ENCODE results near the gene PREX1. TPM values are rescaled to one million over a fixed set of nuclear protein-coding genes. Genes with fewer than 3 reads are reported as not detected.

Gene PREX1
- total RNA-seq, 1 donor from 2014 or later, result 78.2 TPM

DNA sequence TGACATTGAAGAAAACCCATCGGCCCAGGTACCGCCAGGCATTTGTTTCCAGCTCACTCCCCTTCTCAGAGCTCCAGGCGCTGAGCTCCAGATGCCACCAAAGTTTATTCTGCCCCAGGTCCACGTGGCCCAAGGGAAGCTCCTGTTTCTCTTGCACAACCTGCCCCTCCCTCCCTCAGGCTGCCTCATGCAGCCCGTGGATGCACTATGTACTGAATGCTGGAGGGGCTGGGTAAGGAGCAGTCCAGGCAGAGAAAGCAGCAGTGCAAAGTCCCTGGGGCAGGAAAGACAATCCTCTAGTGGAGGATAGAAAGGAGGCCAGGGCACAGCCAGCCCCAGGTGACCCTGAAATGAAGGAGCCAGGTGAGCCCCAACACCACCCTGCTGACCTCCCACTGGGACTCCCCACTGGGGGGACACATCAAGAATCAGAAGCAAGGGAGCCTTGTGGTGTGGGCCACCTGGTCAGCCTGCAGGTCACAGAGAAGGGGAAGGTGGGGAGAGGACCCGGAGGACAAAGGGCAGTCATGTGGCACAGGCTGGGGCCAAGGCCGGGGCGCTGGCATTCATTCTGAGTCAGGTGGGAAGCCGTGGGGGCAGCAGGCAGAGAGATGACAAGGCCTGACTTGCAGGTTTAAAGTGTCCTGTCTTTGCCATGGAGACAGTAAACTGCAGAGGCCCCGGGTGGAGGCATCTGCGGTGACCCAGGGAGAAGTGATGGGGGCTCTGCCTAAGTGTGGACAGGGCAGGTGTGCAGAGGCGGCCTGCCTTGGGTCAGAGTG is 230.1 kb downstream of the PREX1 start:
- intact Hi-C loops (cut with DNase I), result no loop called here
- Histone ChIP-seq H3K4me1 (no peaks in the 10 kb centered on the region), H3K9me3 (no peaks in the 10 kb centered on the region), H3K4me3 (no peak overlapping the region), H3K27me3 (ENCODE audit: low read depth) (no peaks in the 10 kb centered on the region), H3K27ac (no peak overlapping the region), H3K36me3 (no peaks in the 10 kb centered on the region)
- DNase-seq, result peak; percentile 27
- TF ChIP-seq, protein P1, sequence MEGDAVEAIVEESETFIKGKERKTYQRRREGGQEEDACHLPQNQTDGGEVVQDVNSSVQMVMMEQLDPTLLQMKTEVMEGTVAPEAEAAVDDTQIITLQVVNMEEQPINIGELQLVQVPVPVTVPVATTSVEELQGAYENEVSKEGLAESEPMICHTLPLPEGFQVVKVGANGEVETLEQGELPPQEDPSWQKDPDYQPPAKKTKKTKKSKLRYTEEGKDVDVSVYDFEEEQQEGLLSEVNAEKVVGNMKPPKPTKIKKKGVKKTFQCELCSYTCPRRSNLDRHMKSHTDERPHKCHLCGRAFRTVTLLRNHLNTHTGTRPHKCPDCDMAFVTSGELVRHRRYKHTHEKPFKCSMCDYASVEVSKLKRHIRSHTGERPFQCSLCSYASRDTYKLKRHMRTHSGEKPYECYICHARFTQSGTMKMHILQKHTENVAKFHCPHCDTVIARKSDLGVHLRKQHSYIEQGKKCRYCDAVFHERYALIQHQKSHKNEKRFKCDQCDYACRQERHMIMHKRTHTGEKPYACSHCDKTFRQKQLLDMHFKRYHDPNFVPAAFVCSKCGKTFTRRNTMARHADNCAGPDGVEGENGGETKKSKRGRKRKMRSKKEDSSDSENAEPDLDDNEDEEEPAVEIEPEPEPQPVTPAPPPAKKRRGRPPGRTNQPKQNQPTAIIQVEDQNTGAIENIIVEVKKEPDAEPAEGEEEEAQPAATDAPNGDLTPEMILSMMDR (IDR thresholded peaks at IDR 0.05), result no peak
- ATAC-seq, result no peak

DNA sequence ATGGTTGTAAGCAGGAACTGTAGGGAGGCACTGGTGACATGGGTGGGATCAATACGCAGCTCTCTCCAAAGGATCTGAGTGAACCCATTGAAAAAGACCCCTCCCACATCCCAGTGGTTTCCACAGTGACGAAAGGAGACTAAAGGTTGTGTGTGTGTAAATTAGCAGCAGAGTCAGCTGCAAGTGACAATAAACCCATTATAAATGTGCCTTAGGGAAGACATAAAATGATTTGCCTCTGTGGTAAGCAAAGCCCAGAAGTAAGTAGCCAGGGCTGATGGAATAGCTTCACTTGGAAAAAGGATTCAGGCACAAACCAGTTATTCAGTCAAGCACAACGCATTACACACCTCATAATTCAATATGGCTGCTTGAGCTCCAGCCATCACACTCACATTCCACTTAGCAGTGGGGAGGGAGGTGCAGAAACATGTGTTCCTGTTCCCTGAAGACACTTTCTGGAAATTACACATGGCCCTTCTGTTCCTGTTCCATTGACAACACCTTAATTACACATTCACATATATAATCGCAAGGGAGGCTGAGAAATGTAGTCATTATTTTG is 231.4 kb downstream of the PREX1 start:
- no peaks in the 10 kb centered on the region for H3K27me3 ChIP-seq (ENCODE audit: low read depth)
- no peak overlapping the region for H3K4me3 ChIP-seq
- H3K27ac ChIP-seq, result no peak overlapping the region
- intact Hi-C loops (cut with DNase I), result no loop called here
- TF ChIP-seq, protein P1 (IDR thresholded peaks at IDR 0.05), result no peak
- DNase-seq, result no peak
- no peaks in the 10 kb centered on the region for H3K36me3 ChIP-seq
- no peak for ATAC-seq
- H3K9me3 ChIP-seq, result no peaks in the 10 kb centered on the region
- H3K4me1 ChIP-seq, result no peaks in the 10 kb centered on the region

DNA sequence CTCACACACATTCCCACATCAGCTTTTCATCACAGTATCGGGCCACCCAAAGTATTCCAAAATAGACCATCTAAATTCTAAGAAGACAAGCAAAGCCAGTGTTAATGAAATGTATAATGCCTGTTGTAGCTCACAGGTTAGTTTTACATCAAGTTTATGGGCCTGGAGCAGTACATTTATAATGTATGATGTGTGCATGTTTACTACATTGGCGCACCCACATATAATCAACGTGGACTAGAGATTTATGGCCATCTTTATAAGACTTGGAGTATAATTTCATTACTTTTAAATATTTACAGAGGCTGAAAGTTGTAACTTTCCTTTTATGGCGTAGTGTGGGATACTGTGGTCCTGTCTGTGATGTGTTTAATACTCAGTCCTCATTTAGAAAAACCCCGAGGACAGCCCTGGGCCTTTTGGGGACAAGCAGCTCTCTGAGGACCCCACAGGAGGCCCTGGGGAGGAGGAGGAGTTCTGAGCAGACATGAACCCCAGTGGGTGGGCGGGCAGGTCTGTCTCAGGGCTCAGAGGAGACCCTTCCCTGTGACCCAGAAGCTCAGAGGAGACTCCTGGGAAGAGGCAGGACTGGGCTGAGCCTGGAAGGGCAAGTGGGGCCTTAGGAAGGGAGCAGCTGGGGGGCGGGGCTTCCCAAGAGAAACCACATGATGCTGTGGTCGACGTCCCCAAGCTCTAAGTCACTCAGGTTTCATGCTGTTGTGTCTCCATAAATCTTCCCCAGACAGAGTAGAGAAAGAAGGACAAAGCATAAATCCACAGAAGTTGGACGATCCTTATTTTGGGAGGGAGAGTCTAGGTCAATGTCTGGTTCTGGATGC is 232.1 kb downstream of the PREX1 start:
- no peaks in the 10 kb centered on the region for H3K27me3 ChIP-seq (ENCODE audit: low read depth)
- DNase-seq, result peak; percentile 27
- H3K36me3 ChIP-seq, result no peaks in the 10 kb centered on the region
- TF ChIP-seq, protein P1 (IDR thresholded peaks at IDR 0.05), result no peak
- no peak for ATAC-seq
- H3K4me1 ChIP-seq, result no peaks in the 10 kb centered on the region
- intact Hi-C loops (cut with DNase I), result no loop called here
- H3K9me3 ChIP-seq, result no peaks in the 10 kb centered on the region
- H3K4me3 ChIP-seq, result no peak overlapping the region
- H3K27ac ChIP-seq, result no peak overlapping the region

DNA sequence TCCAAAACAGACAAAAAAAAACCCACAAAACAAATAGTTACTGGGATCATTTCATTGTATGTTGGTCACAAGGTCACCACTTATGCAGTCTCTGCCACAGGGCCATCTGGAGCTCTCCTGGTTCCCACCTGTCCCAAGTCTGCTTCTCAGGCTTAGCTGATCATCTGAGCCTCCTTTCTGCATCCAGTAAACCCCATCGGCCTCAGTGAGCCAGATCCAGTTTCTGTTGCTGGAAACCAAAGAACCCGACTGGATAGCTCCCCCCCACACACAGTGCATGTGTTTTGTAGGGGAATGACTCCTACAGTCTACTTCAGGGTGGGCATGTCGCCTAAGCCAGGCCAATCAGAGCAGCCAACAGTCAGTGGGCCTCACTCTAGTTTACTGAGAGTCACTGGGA is 233.3 kb downstream of the PREX1 start:
- Histone ChIP-seq H3K27ac (no peak overlapping the region), H3K27me3 (ENCODE audit: low read depth) (no peaks in the 10 kb centered on the region), H3K4me1 (no peaks in the 10 kb centered on the region), H3K9me3 (no peaks in the 10 kb centered on the region), H3K4me3 (no peak overlapping the region), H3K36me3 (no peaks in the 10 kb centered on the region)
- TF ChIP-seq, protein P1 (IDR thresholded peaks at IDR 0.05), result no peak
- DNase-seq, result no peak
- ATAC-seq, result no peak
- intact Hi-C loops (cut with DNase I), result no loop called here

DNA sequence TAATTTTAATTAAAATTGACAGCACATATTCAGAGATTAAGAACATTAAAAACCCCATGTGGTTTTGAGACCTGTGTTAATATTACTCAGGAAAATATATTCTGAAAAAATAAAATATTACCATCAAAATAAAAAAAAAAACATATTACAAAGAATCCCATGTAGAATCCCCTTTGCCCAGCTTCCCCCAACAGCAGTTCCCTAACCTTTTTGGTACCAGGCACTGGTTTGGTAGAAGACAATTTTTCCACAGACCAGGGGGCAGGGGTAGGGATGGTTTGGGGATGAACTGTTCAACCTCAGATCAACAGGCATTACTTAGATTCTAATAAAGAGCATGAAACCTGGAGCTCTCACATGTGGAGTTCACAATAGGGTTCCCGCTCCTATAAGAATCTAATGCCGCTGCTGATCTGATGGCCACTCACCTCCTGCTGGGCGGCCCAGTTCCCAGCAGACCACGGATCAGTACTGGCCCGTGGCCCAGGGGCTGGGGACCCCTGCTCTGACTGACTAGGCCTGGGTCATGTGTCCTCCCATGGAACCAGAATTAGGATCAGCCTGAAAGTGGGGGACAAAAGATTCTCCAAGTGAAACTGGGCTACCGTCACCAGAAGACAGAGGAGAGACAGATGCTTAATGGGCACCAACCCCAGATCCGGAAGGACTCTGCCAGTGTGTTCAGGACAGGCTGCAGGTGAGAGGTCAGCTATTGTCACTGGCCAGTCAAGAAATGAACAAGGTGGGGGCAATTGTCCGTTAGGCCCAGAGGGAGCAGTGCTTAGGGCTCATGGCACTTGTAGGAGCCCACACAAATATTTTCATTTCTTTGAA is 235.5 kb downstream of the PREX1 start:
- Histone ChIP-seq H3K27ac (no peak overlapping the region), H3K27me3 (ENCODE audit: low read depth) (no peaks in the 10 kb centered on the region), H3K4me1 (no peaks in the 10 kb centered on the region), H3K4me3 (no peak overlapping the region), H3K36me3 (no peaks in the 10 kb centered on the region), H3K9me3 (no peaks in the 10 kb centered on the region)
- TF ChIP-seq, protein P1 (IDR thresholded peaks at IDR 0.05), result no peak
- DNase-seq, result peak; percentile 17
- no peak for ATAC-seq
- intact Hi-C loops (cut with DNase I), result no loop called here

Measured in lower lobe of right lung (tissue), 2 donors.